Measurements from ENCODE around the gene SMOC1.

Gene SMOC1

DNA sequence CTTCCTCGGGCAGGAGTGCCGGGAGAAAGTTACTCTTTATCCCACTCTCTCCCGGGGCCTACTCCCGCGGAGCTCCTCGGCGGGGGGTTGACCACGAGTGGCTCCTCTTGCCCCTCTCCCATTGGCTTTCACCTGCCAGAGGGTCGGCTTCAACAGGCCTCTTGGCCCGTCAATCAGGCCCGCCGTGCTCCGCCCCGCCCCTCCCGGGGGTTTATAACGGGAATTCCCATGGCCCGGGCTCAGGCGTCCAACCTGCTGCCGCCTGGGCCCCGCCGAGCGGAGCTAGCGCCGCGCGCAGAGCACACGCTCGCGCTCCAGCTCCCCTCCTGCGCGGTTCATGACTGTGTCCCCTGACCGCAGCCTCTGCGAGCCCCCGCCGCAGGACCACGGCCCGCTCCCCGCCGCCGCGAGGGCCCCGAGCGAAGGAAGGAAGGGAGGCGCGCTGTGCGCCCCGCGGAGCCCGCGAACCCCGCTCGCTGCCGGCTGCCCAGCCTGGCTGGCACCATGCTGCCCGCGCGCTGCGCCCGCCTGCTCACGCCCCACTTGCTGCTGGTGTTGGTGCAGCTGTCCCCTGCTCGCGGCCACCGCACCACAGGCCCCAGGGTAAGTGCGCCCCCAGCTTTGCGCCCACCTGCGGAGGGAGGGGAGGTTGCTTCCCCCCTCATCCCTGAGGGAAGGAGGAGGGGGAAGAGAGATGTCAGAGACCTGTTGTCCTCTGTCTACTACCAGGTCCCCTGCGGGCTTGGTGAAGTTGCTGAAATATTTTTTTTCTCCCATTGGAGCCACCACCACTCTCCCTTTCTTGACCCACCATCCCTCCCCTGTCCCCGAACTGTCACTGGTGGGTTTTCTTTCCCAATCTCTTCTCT, at the start of gene SMOC1:
Gene SMOC1 (plus strand): TSS at position 242 of the 869 bp plus-strand sequence. CDS start 263 bp downstream, at position 505.
- no peak for DNase-seq

- no peak for DNase-seq
These were observed 40.3 kb upstream of the SMOC1 start for GRCh38 chr14:69838881-69839416.

- DNase-seq, result no peak
These were observed 39.6 kb upstream of the SMOC1 start for GRCh38 chr14:69839661-69840060.

DNA sequence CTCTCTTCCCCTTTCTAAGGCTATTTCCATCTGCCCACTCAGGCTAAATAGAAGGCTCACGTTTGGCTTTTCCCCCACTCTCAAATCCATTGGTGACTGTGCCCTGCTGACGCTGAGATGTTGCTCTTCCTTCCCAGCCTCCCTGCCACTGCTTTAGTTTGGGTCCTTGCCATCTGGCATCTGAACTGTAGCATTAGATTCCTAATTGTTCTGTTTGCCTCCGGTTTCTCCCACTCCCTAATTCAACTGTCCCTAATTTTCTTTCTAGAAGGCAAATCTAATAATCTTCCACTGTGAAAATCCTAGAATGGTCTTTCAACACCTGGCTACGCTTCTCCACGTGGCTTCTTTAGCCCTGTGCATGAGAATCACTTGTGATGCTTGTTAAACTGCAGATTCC, 37.6 kb upstream of the SMOC1 start:
- no peak for DNase-seq

GRCh38 chr14:69842686-69843420, 36.4 kb upstream of the SMOC1 start:
- no peak for DNase-seq

DNA sequence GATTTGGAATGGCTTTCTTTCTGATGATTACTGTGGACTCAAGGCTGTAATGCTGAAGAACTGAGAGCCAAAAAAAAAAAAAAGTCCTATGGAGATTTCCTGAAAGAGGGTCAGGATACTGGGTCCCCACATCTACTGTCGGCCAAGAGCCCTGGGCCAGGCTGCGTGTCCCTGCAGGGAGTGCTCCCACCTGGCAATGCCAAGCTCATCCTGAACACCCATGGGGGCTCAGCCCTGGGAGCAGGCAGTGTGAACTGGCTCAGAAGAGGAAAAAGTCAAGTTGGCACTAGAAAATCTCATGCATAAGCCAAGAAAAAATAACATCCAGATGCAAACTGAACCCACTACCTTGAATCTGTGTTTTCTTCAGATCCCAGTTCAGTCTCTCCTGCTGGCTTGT, 35.0 kb upstream of the SMOC1 start:
- DNase-seq, result no peak

DNA sequence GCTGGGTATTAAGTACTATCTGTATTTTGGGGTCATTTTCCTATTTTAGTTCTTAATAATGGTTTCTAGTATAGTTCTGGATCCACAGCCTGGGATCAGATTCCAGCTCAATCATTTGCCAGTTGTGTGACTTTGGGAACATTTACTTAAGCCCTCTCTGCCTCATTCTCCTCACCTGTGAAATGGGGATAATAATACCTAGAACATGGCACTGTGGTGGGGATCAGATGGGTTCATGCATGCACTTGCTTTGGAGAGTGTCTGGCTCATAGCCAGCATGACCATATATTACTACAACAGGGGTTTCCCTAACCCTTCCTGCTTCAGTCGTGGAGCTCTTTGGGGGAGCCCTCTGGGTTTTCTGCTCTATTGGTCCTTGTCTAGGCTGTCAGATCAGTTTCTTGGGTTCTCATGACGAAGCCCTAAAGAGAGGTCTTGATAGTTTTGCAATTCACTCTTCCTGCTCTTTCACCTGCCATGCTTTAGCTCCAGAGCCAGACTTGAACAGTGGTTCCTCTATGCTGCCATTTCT, 34.1 kb upstream of the SMOC1 start:
- DNase-seq, result no peak

GRCh38 chr14:69845787-69846186, 33.4 kb upstream of the SMOC1 start:
- peak; percentile 30 for DNase-seq

GRCh38 chr14:69848156-69848555, 31.1 kb upstream of the SMOC1 start:
- no peak for DNase-seq

GRCh38 chr14:69848903-69849391, 30.3 kb upstream of the SMOC1 start:
- DNase-seq, result no peak

GRCh38 chr14:69850086-69850735, 29.0 kb upstream of the SMOC1 start:
- DNase-seq, result no peak

- DNase-seq, result no peak
These were observed 28.5 kb upstream of the SMOC1 start for GRCh38 chr14:69850736-69851112.

- DNase-seq, result no peak
These were observed 26.5 kb upstream of the SMOC1 start for GRCh38 chr14:69852531-69853321.

DNA sequence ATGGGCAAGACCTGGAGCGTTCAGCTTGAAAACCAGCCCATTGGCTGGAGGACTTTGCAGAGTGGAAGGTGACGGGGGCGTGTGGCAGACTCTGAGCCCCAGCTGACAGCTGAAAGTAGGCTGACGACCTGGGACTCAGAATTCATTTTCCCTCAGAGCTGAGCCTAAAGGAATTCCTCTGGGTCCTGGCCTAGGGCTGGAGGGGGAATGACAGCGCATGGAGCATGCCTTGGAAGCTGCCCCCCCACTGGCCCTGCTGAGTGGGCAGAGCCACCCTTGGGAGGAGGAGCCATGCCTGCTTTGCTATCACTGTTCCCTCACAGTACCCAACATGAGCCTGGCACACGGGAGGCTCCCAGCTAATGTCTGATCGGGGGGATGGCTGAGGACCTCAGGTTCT, 25.4 kb upstream of the SMOC1 start:
- no peak for DNase-seq

GRCh38 chr14:69854598-69854997, 24.6 kb upstream of the SMOC1 start:
- DNase-seq, result no peak

GRCh38 chr14:69855180-69855832, 23.9 kb upstream of the SMOC1 start:
- DNase-seq, result no peak

DNA sequence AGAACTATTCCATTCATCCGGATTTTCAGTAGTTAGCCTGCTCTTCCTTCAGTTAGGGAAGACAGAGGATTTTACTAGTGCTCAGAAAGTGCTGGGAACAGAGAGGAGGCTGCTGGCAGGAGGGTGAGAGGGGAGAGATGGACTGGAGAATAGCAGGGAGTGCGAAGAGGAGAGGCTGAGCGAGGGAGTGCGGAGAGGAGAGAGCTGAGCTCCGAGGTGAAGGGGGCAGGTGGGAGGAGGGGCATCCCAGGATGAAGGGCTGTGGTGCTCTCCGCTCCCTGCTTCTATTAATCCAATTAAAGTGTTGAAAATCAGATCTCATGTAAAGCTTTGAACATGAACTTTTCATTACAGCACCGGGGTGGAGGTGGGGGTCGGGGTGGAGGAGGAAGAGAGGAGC, 20.4 kb upstream of the SMOC1 start:
- no peak for DNase-seq

- DNase-seq, result no peak
These were observed 19.6 kb upstream of the SMOC1 start for GRCh38 chr14:69859591-69859990.

GRCh38 chr14:69860221-69860620, 19.0 kb upstream of the SMOC1 start:
- no peak for DNase-seq

DNA sequence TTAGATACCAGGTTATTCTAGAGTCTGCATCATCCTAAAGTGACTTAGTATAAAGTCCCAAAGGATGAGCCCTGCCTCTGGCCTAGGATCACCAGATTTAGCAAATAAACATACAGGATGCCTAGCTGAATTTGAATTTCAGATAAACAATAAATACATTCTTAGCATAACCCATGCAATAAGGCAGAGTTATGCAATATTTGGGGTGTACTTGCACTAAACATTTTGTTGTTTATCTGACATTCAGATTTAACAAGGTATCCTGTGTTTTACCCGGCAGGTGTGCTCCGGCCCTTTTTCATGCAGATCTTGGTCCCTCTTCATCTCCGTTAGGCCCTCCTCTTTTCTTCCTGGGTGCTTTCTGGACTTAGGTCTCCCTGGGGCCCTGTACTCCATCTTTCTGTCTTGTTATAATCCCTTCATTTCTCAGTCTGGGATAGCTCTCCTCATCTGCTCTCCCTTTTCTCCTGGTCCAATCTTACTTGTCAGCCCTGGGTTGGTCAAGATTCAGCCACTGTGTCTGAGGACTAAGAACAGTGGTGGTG, 18.1 kb upstream of the SMOC1 start:
- no peak for DNase-seq

DNA sequence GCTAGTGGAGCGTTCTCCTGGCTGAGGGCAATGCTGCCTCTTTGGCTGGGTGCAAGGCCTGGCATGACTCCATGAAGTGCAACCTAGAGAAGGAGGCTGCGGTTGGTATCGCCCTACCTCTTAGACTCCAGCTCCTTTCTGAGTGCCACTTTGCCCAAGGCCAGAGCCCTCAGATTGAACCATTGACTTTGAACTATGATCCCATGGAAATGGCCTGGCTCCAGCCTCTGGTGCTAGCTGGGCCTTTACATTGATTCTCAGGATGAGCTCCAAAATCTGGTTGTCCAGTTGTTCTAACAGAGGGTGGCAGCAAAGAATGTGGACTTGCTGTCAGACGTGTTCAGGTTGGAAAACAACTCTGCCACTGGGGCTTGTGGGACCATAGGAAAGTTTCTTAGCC, 16.1 kb upstream of the SMOC1 start:
- no peak for DNase-seq

All from kidney glomerular epithelial cell (primary cell).